B cell (primary cell): ENCODE measurements around the gene MFAP3L.

Source experiments
- EZH2 ChIP-seq: IDR thresholded peaks from 2 replicates; pipeline ENCODE4 v1.6.1; 2012; ENCODE audit warnings: borderline replicate concordance, low read depth, mild to moderate bottlenecking, moderate library complexity, low read length; ENCODE audit not compliant: insufficient read depth, poor library complexity, severe bottlenecking
- TF ChIP-seq, protein P1 (sequence below): fragments of 200-600 bp; IDR thresholded peaks from one replicate; pipeline ENCODE4 v1.8.0; 2022; ENCODE audit warnings: antibody characterized with exemption, mild to moderate bottlenecking

DNA sequence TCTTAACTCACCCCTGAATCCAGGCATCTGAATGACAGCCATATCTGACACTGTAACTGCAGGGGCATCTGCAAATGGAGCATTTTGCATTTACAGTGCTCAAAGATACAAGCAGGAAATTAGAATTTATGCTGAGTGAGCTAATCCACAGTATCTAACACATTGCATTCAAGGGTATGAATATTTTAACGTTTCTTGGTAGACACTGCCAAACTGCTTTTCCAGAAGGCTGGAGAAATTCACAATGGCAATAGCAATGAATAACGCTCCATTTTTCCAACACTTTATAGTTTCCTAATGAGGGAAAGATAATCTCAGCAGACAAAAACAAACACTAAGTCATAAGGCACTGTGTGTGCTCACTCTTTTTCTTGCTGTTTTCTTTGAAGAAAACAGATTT lies 32.6 kb upstream of the MFAP3L start:
- TF ChIP-seq, protein P1, sequence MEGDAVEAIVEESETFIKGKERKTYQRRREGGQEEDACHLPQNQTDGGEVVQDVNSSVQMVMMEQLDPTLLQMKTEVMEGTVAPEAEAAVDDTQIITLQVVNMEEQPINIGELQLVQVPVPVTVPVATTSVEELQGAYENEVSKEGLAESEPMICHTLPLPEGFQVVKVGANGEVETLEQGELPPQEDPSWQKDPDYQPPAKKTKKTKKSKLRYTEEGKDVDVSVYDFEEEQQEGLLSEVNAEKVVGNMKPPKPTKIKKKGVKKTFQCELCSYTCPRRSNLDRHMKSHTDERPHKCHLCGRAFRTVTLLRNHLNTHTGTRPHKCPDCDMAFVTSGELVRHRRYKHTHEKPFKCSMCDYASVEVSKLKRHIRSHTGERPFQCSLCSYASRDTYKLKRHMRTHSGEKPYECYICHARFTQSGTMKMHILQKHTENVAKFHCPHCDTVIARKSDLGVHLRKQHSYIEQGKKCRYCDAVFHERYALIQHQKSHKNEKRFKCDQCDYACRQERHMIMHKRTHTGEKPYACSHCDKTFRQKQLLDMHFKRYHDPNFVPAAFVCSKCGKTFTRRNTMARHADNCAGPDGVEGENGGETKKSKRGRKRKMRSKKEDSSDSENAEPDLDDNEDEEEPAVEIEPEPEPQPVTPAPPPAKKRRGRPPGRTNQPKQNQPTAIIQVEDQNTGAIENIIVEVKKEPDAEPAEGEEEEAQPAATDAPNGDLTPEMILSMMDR = no peak
- TF ChIP-seq EZH2 = no peak
